Muscle layer of duodenum (tissue), 2 donors: ENCODE measurements around the gene S100PBP.
A peak's percentile ranks its signal among the peaks of the same experiment; 100 is the strongest.

Source experiments
- H3K27ac ChIP-seq: one replicate; pipeline ENCODE4 v1.7.0; 2013; ENCODE audit warnings: mild to moderate bottlenecking, low read length
- H3K27me3 ChIP-seq: one replicate; pipeline ENCODE4 v1.7.0; 2013; ENCODE audit warnings: low read depth, mild to moderate bottlenecking, control low read depth, low read length
- H3K36me3 ChIP-seq, 2 donors: one replicate each; pipeline ENCODE4 v1.7.0; 2013; ENCODE audit warnings: low read length in 2 of 2, control low read depth in 1 of 2, mild to moderate bottlenecking in 1 of 2; ENCODE audit not compliant: insufficient read depth in 2 of 2, control insufficient read depth in 1 of 2
- H3K4me1 ChIP-seq, 2 donors: one replicate each; pipeline ENCODE4 v1.7.0; 2013; ENCODE audit warnings: low read length in 2 of 2, mild to moderate bottlenecking in 2 of 2, control low read depth in 1 of 2, moderate library complexity in 1 of 2; ENCODE audit not compliant: insufficient read depth in 2 of 2, control insufficient read depth in 1 of 2
- H3K4me3 ChIP-seq, 2 donors: one replicate each; pipeline ENCODE4 v1.7.0; 2013; ENCODE audit warnings: low read length in 2 of 2, low read depth in 1 of 2, mild to moderate bottlenecking in 1 of 2
- H3K9me3 ChIP-seq, 2 donors: one replicate each; pipeline ENCODE4 v1.7.0; 2013; ENCODE audit warnings: low read length in 2 of 2, control low read depth in 1 of 2, mild to moderate bottlenecking in 1 of 2; ENCODE audit not compliant: control insufficient read depth in 1 of 2
- donor health status: healthy.

The S100PBP gene

GRCh38 chr1:32811265-32811664, 6.2 kb upstream of the S100PBP start:
- H3K4me3 ChIP-seq, result no peak overlapping the region
- H3K9me3 ChIP-seq, result no peaks in the 10 kb centered on the region
- H3K36me3 ChIP-seq, result peaks cover 28 to 32% of the 10 kb centered on the region in 2 donors
- H3K27me3 ChIP-seq, result no peaks in the 10 kb centered on the region
- no peak overlapping the region for H3K27ac ChIP-seq
- peaks cover 2 to 22% of the 10 kb centered on the region in 2 donors for H3K4me1 ChIP-seq

- no peaks in the 10 kb centered on the region for H3K27me3 ChIP-seq
- H3K27ac ChIP-seq, result no peak overlapping the region
- peaks cover 25 to 33% of the 10 kb centered on the region in 2 donors for H3K36me3 ChIP-seq
- no peaks in the 10 kb centered on the region for H3K9me3 ChIP-seq
- H3K4me3 ChIP-seq, result no peak overlapping the region
- peaks cover 2 to 23% of the 10 kb centered on the region in 2 donors for H3K4me1 ChIP-seq
Observed at GRCh38 chr1:32811917-32812316, 5.5 kb upstream of the S100PBP start.

- Histone ChIP-seq H3K4me1 (peaks cover 10 to 33% of the 10 kb centered on the region in 2 donors), H3K27ac (no peak overlapping the region), H3K4me3 (no peak overlapping the region), H3K36me3 (peaks cover 16 to 17% of the 10 kb centered on the region in 2 donors), H3K27me3 (no peaks in the 10 kb centered on the region), H3K9me3 (no peaks in the 10 kb centered on the region)
Observed at GRCh38 chr1:32813941-32814739, 3.3 kb upstream of the S100PBP start.

GRCh38 chr1:32816676-32817158, 736 bp upstream of the S100PBP start:
- peaks cover 0 to 11% of the 10 kb centered on the region in 2 donors for H3K36me3 ChIP-seq
- H3K27ac ChIP-seq, result peak overlapping the region; percentile 95
- no peaks in the 10 kb centered on the region for H3K27me3 ChIP-seq
- peak overlapping the region; percentile 94 to 98 for H3K4me3 ChIP-seq
- H3K9me3 ChIP-seq, result no peaks in the 10 kb centered on the region
- peaks cover 10 to 34% of the 10 kb centered on the region in 2 donors for H3K4me1 ChIP-seq

GRCh38 chr1:32817815-32818786, 648 bp downstream of the S100PBP start:
- peaks cover 10 to 31% of the 10 kb centered on the region in 2 donors for H3K4me1 ChIP-seq
- H3K27ac ChIP-seq, result peak overlapping the region; percentile 91
- H3K36me3 ChIP-seq, result peaks cover 0 to 11% of the 10 kb centered on the region in 2 donors

GRCh38 chr1:32818804-32819541, 1.5 kb downstream of the S100PBP start:
- H3K27me3 ChIP-seq, result no peaks in the 10 kb centered on the region
- peaks cover 0 to 11% of the 10 kb centered on the region in 2 donors for H3K36me3 ChIP-seq
- peak overlapping the region; percentile 91 for H3K27ac ChIP-seq
- peak overlapping the region; percentile 94 to 98 for H3K4me3 ChIP-seq
- H3K9me3 ChIP-seq, result no peaks in the 10 kb centered on the region
- peaks cover 10 to 29% of the 10 kb centered on the region in 2 donors for H3K4me1 ChIP-seq

More at GRCh38 chr1:32817815-32818786, 648 bp downstream of the S100PBP start:
- no peaks in the 10 kb centered on the region for H3K9me3 ChIP-seq
- H3K27me3 ChIP-seq, result no peaks in the 10 kb centered on the region
- H3K4me3 ChIP-seq, result peak overlapping the region; percentile 94 to 98

GRCh38 chr1:32825181-32825580, 7.7 kb downstream of the S100PBP start:
- H3K9me3 ChIP-seq, result no peaks in the 10 kb centered on the region
- no peak overlapping the region for H3K4me3 ChIP-seq

GRCh38 chr1:32828341-32828740, 10.9 kb downstream of the S100PBP start:
- Histone ChIP-seq H3K36me3 (peaks cover 51 to 65% of the 10 kb centered on the region in 2 donors), H3K4me1 (no peaks in the 10 kb centered on the region), H3K27ac (no peak overlapping the region), H3K27me3 (no peaks in the 10 kb centered on the region), H3K4me3 (no peak overlapping the region), H3K9me3 (no peaks in the 10 kb centered on the region)

More at GRCh38 chr1:32825181-32825580, 7.7 kb downstream of the S100PBP start:
- Histone ChIP-seq H3K4me1 (no peaks in the 10 kb centered on the region), H3K36me3 (peaks cover 34 to 41% of the 10 kb centered on the region in 2 donors), H3K27me3 (no peaks in the 10 kb centered on the region), H3K27ac (no peak overlapping the region)

GRCh38 chr1:32830092-32830852, 12.8 kb downstream of the S100PBP start:
- no peaks in the 10 kb centered on the region for H3K27me3 ChIP-seq
- H3K4me1 ChIP-seq, result no peaks in the 10 kb centered on the region
- no peak overlapping the region for H3K27ac ChIP-seq
- H3K36me3 ChIP-seq, result peaks cover 51 to 72% of the 10 kb centered on the region in 2 donors
- H3K4me3 ChIP-seq, result no peak overlapping the region
- H3K9me3 ChIP-seq, result no peaks in the 10 kb centered on the region

- no peaks in the 10 kb centered on the region for H3K27me3 ChIP-seq
- no peak overlapping the region for H3K27ac ChIP-seq
- H3K36me3 ChIP-seq, result peaks cover 38 to 56% of the 10 kb centered on the region in 2 donors
- H3K9me3 ChIP-seq, result no peaks in the 10 kb centered on the region
- no peaks in the 10 kb centered on the region for H3K4me1 ChIP-seq
- no peak overlapping the region for H3K4me3 ChIP-seq
Observed at GRCh38 chr1:32831878-32832277, 14.4 kb downstream of the S100PBP start.
